Retinal pigment epithelial cell (primary cell): Measurements from ENCODE around the gene CD47.

Source experiments
- DNase-seq: peaks from one replicate; pipeline ENCODE4 v3.0.0-alpha.2; 2010; ENCODE audit warnings: low read depth
- H3K4me3 ChIP-seq: 2 replicates; pipeline ENCODE4 v1.5.1; 2011; ENCODE audit warnings: mild to moderate bottlenecking, low read length, control low read depth, moderate library complexity
- CTCF ChIP-seq: conservative IDR thresholded peaks from 2 replicates; pipeline ENCODE4 v1.5.1; 2011; ENCODE audit warnings: low read depth, low read length, control low read depth, inconsistent platforms

CD47 gene

DNA sequence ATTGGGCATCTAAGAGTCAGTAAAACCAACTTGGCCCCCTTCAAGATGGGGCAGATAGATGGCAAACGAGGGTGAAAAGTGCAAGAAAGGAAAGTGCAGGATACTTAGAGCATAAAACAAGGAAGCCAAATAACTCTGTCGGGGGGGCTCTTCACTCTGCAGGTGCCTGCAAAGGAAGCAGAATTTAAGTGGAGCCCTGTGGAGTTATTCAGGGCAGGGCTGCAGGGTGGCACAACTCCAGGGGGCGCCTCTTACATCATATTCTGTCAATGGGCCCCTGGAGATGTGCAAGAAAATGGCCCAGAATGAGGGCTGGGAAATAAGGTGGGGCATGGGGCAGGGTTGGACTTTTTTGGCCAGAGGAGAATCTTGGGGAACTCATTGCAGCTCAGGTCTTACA is 69.7 kb downstream of the CD47 start:
- TF ChIP-seq CTCF, result no peak
- no peak overlapping the region for H3K4me3 ChIP-seq
- DNase-seq, result no peak

DNA sequence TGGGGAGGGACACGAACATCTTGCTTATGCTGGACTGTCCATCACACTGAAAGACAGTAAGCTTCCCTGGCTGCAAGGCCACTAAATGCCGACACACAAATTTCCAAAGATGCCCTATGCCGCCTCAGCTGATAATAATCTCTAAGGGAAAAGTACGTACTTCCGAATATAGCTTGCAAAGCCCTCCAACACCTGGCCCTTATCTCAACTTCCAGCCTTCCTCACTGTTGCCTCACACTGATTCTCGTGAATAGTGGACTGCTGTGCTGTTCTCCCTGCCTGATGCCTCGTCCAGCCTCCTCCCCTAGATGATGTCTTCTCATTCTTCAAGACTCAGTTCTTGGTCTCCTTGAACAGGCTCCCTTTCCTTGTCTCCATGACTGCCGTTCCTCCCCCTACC is 72.3 kb downstream of the CD47 start:
- H3K4me3 ChIP-seq, result no peak overlapping the region
- no peak for DNase-seq
- no peak for TF ChIP-seq CTCF

DNA sequence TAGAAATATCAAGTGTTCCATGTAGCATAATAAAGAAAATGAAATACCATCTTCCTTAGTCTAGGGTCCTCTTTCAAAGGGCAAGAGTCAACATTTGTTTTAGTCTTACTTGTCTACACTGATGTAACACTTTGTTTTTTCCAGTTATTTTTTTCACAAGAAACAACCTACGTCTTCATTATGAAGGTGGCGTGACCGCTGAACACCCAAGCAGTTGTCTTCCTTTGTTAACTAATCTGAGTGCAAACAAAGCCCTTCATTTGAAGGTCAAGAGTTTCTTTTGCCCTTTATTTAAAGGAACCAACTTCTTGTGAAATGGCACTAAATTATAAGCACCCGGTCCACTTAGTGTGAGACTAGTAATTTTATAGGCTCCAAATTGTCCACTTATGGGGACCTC is 73.2 kb downstream of the CD47 start:
- no peak overlapping the region for H3K4me3 ChIP-seq
- no peak for TF ChIP-seq CTCF
- DNase-seq, result no peak

GRCh38 chr3:108014943-108015342 is 75.9 kb downstream of the CD47 start:
- no peak for DNase-seq
- no peak for TF ChIP-seq CTCF
- no peak overlapping the region for H3K4me3 ChIP-seq

DNA sequence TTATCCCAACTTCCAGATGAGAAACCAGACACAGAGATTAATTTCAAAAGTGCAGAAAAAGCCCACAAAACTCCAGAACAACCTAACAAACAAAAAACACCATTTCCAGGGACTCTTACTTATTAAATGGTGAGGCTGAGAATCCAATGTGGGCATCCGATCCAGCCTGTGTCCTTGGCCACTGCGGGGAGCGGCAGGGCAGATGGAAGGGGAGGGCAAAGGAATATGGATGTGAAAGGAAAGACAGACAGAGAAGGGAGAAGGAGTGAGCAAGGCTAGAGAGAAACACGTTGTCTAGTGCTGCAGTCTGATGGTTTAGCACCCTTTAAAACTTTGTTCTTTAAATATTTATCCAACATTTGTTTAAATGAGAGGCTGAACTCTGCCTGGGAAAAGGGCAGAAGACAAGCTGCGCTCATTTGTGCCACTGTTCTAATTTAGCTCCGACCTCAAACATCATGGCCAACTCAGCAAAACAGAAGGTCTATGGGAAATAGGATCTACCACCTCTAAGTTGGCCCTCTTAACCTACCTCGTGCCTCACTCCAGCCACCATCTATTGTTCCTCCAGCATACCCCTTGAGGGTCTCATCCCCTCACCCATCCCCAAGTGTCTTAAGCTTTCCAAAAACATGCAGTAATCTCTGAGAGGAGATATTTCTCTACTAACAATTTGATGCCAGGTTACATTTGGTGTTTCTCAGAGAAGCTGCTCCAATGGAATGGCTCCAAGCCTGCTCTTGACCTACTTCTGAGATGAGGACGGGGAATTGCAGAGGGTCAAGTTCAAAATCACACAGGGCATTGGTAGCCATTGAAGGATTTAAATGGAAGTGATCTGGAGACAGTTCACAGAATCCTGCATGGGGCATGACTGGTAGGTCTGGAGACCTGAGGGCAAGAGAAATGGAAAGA is 77.4 kb downstream of the CD47 start:
- DNase-seq, result no peak
- TF ChIP-seq CTCF, result no peak
- H3K4me3 ChIP-seq, result no peak overlapping the region

- no peak overlapping the region for H3K4me3 ChIP-seq
- TF ChIP-seq CTCF, result no peak
- DNase-seq, result no peak
Observed at GRCh38 chr3:108012304-108012703, 78.5 kb downstream of the CD47 start.

DNA sequence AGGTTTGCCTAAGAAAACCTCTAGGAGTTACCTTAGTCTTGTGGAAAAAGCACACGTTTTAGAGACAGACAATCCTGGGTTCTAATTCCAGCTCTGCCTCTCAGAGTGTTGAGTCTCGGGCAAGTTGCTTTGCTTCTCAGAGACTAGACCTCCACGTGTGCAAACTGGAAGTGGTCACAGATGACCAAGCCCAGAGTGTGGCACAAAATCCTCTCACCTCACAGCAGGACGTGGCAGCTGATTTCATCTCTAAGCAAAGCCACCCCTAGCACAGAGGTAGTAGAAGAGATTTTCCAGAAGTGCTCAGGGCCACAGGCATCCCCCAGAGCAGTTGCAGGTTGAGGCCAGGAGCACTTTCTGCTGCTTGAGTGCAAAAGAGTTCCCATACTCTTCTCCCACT is 79.2 kb downstream of the CD47 start:
- H3K4me3 ChIP-seq, result no peak overlapping the region
- no peak for DNase-seq
- TF ChIP-seq CTCF, result no peak
